ENCODE results near the gene FERD3L. TPM values are rescaled to one million over a fixed set of nuclear protein-coding genes. Genes with fewer than 3 reads are reported as not detected.

The FERD3L gene
- total RNA-seq, 1 donor from 2014 or later: not detected

DNA sequence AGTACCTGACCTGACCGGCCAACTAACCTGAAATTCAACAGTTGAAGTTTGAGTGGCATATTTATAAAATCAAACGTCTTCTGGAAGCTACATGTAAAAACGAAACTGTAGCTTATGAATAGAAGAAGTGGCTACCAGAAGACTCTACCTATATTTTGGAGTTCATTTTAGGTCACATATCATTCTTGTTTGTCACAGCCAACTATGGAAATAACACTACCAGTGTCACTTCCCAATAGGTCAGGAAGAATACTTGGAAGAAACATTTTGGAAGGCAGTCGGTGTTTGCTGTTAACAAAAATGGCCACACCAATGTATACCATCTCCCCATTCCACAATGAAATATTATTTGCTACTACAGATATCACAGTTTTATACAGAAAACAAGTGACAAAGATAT, 40.4 kb downstream of the FERD3L start:
- intact Hi-C loops (cut with micrococcal nuclease): loop anchor here (5.0 kb wide), 2 partner anchors 303 to 413 kb away; no protein-coding TSS in a partner anchor

DNA sequence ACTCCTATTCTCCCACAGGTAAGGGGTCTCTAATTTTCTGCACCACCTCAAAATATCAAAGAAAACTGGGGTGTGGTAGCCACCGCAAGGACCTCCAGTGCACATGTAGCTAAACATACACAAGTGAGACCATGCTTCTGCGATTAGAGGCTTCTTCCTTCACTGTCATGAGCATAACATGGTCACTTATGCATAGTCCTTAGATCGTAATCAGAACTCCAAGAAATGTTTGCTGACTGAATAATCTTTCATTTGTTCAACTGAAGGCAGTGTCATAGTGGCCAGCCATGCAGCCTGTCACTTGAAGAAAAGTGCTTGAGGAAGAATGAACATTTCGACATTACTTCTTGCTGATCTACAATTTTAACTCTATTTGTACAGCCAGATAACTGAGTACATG, 42.3 kb downstream of the FERD3L start:
- intact Hi-C loops (cut with micrococcal nuclease): loop anchor here (5.0 kb wide), 1 partner anchor 411 kb away; no protein-coding TSS in a partner anchor

- intact Hi-C loops (cut with micrococcal nuclease): loop anchor here (5.0 kb wide), 1 partner anchor 410 kb away; no protein-coding TSS in a partner anchor
Observed at GRCh38 chr7:19101909-19102308, 43.3 kb downstream of the FERD3L start.

GRCh38 chr7:19101472-19101871, 43.7 kb downstream of the FERD3L start:
- intact Hi-C loops (cut with micrococcal nuclease): loop anchor here (5.0 kb wide), 1 partner anchor 409 kb away; no protein-coding TSS in a partner anchor

DNA sequence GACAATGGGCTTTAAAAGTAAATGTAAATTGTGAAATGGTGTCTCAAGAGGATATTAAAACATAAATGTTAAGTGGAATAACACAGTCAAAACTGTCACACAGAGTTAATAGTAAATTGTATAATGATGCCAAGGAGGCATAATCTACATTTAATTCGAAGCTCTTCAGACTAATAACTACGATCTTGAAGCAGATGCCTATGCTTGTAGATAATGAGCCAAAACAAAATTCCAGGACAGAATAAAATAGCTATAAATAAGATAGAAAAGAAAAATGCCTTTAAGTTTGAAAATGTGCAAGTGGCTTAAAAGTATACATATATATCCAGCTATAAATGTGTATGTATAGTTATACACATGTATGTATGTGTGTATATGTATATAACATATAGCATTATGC, 45.3 kb downstream of the FERD3L start:
- intact Hi-C loops (cut with micrococcal nuclease): loop anchor here (5.0 kb wide), 1 partner anchor 408 kb away; no protein-coding TSS in a partner anchor

GRCh38 chr7:19099194-19099593, 46.0 kb downstream of the FERD3L start:
- intact Hi-C loops (cut with micrococcal nuclease): no loop called here

GRCh38 chr7:19098510-19098909, 46.7 kb downstream of the FERD3L start:
- intact Hi-C loops (cut with micrococcal nuclease): no loop called here

DNA sequence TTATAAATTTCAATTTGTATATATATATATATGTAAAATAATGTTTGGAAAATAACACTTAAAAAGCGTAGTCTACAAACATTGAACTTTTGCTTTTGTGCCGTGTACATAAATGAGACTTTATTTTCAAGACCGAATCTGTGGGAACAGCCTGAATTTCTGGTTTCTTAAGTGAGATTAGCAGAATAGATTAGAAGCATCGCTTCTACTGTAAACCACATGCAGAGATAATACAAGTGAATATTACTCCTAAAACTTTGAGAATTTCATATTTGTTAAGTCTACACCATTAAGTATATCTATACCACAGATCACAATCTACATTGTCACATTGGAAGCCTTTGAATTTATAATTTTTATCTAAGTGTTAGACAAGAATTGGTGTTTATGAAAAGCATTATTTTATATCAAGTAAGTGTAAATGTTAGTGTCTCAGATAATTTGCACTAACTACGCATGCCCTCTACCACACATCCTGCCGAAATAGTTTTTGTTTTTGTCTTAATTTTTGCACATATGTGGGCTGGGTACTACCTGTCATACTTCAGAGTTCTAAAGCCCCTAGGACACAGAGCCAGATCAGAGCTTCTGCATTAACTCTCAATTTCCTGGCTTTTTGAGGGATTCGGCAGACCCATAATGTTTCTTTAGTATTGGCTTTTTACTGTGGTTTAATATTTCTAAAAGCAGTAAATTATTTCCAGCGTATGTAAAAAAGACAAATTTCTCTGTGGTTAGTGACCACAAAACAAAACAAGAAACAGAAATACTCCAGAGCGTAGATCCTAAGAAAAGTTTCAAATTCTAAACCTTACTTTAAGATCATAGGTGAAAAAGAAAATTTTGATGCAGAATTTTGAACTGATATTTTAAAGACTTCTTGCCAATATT, 47.8 kb downstream of the FERD3L start:
- intact Hi-C loops (cut with micrococcal nuclease): no loop called here

GRCh38 chr7:19095353-19095860, 49.8 kb downstream of the FERD3L start:
- intact Hi-C loops (cut with micrococcal nuclease): no loop called here

Other genes with a start within 250 kb of the FERD3L start
- 4.5 and 6.7 TPM in 2 replicates for gene TWIST1, start 27.8 kb downstream of the FERD3L start, total RNA-seq

Measured in T-helper 1 cell treated with Interleukin-12 subunit alpha and Interleukin-12 subunit beta and Interleukin-4 antibody, amounts not matched to agents 30 ng/mL and 1 ng/mL, for 36 hours (primary cell).